HCT116 (cell line): Measurements from ENCODE around the gene NAALADL2.

Source experiments
- CTCF ChIP-seq, 3 experiments: fragments of 200-600 bp in 1 of 3; sonication (generic) in 1 of 3; IDR thresholded peaks in 2 of 3; conservative IDR thresholded peaks in 1 of 3; 2 replicates each; pipeline ENCODE4 v1.5.1; 2012 to 2017; ENCODE audit warnings: low read depth in 2 of 3, low read length in 2 of 3, antibody characterized with exemption in 1 of 3, borderline replicate concordance in 1 of 3, control low read depth in 1 of 3, mild to moderate bottlenecking in 1 of 3, mixed read lengths in 1 of 3, mixed run types in 1 of 3, moderate library complexity in 1 of 3; ENCODE audit not compliant: insufficient read depth in 1 of 3
- JUND ChIP-seq: IDR thresholded peaks from 2 replicates; pipeline ENCODE4 v1.6.1; 2012
- TCF7L2 ChIP-seq: IDR thresholded peaks from 2 replicates; pipeline ENCODE4 v1.7.0; 2011; ENCODE audit warnings: borderline replicate concordance, inconsistent platforms; ENCODE audit not compliant: insufficient read depth, insufficient read length; ENCODE audit errors: extremely low read depth

GRCh38 chr3:175093748-175094147 lies 234.6 kb downstream of the NAALADL2 start:
- TF ChIP-seq TCF7L2 (no peak), CTCF (IDR thresholded peaks at IDR 0.05 in 2 of 3, conservative IDR thresholded peaks at IDR 0.05 in 1 of 3; ENCODE audit: borderline replicate concordance in 1 of 3, insufficient read depth in 1 of 3, low read depth in 2 of 3, low read length in 2 of 3) (no peak), JUND (no peak)
